ENCODE data around the gene INSR. TPM values are rescaled to one million over a fixed set of nuclear protein-coding genes. Genes with fewer than 3 reads are reported as not detected.

Gene INSR
- total and polyA plus RNA-seq, 10 of the 15 experiments (the other 5 are each of a cell fraction or from before 2014, with no cell fraction given) = 4.2 to 34.9 (median 13.6) TPM

GRCh38 chr19:7200736-7201135 is 93.5 kb downstream of the INSR start:
- Histone ChIP-seq H3K27ac (ENCODE audit: control insufficient read depth, insufficient read depth) (0 out of 2 replicates have a peak overlapping the region, but pooled peaks have one; percentile 56), H3K27me3 (replicated peaks in 1 of 2; ENCODE audit: control insufficient read depth in 2 of 2, insufficient read depth in 2 of 2, low read length in 1 of 2) (no peaks in the 10 kb centered on the region), H3K36me3 (ENCODE audit: control insufficient read depth in 2 of 2, insufficient read depth in 2 of 2, low read length in 1 of 2) (peaks cover 0 to under 1% of the 10 kb centered on the region in 2 experiments; a peak in 1 of 4 replicates), H3K79me2 (ENCODE audit: control insufficient read depth, insufficient read depth, low read length) (peaks cover 28% of the 10 kb centered on the region), H3K9me3 (replicated peaks; ENCODE audit: control insufficient read depth, insufficient read depth, low read length) (no peaks in the 10 kb centered on the region; the same call in 2 of the 3 replicates), H2AFZ (ENCODE audit: control insufficient read depth, low read depth, low read length) (no peak overlapping the region), H4K20me1 (ENCODE audit: control insufficient read depth, insufficient read depth) (no peaks in the 10 kb centered on the region), H3K4me1 (ENCODE audit: control insufficient read depth, insufficient read depth, low read length) (peaks cover 17% of the 10 kb centered on the region), H3K4me2 (ENCODE audit: control insufficient read depth, insufficient read depth) (no peak overlapping the region), H3K9ac (ENCODE audit: control insufficient read depth, insufficient read depth, low read length) (no peak overlapping the region), H3K4me3 (no peak overlapping the region)
- ChIA-PET RAD21 (ENCODE audit: unreplicated experiment) (interaction anchor here (0.6 to 2.9 kb wide), 27 partner anchors 9 to 148 kb away, joined by 3 to 18 read pairs (median 5); partner anchors contain the start of genes ARHGEF18 and ZNF557), CTCF (interaction anchor here (0.6 to 1.5 kb wide), 12 partner anchors 9 to 1123 kb away, joined by 3 to 10 read pairs (median 4); no protein-coding TSS in a partner anchor), SMC1A (ENCODE audit: uncharacterized antibody, unreplicated experiment) (interaction anchor here (0.6 to 4.7 kb wide), 25 partner anchors 8 to 187 kb away, joined by 3 to 21 read pairs (median 5); partner anchors contain the start of gene INSR), POLR2A (interaction anchor here (0.6 to 3.0 kb wide), 18 partner anchors 8 to 185 kb away, joined by 3 to 21 read pairs (median 6); partner anchors contain the start of genes ARHGEF18 and INSR)
- TF ChIP-seq ZNF384 (IDR thresholded peaks at IDR 0.05; ENCODE audit: borderline replicate concordance, low read depth, low read length) = peak; percentile 70
- no peak for TF ChIP-seq SRF (IDR thresholded peaks at IDR 0.05; ENCODE audit: low read depth in 2 of 2, low read length in 2 of 2)
- no peak for TF ChIP-seq YY1 (IDR thresholded peaks at IDR 0.05; ENCODE audit: low read depth, low read length)
- peak; percentile 18 to 23; a peak in 2 of 4 replicates for TF ChIP-seq IKZF2 (IDR thresholded peaks at IDR 0.05)
- TF ChIP-seq MLLT1 (IDR thresholded peaks at IDR 0.05) = 0 out of 2 replicates have a peak, but pooled peaks have one; percentile 4
- no peak for TF ChIP-seq ATF7 (IDR thresholded peaks at IDR 0.05; ENCODE audit: low read depth)
- no peak for TF ChIP-seq GABPA (IDR thresholded peaks at IDR 0.05; ENCODE audit: low read depth)
- no peak for TF ChIP-seq MTA3 (IDR thresholded peaks at IDR 0.05; ENCODE audit: borderline replicate concordance, low read length)
- no peak for TF ChIP-seq HDAC6 (IDR thresholded peaks at IDR 0.05; ENCODE audit: unreplicated experiment)
- TF ChIP-seq ZNF207 (IDR thresholded peaks at IDR 0.05; ENCODE audit: borderline replicate concordance) = no peak
- peak; percentile 62 for TF ChIP-seq RUNX3 (IDR thresholded peaks at IDR 0.05; ENCODE audit: low read length)
- BruUV-seq (replicated peaks) = no TSS peak
- FAIRE-seq (no peak), ATAC-seq (no peak; the same call in 1 of the 3 replicates), DNase-seq (ENCODE audit: low read depth, low spot score) (no peak)
- in situ Hi-C loops (cut with MboI) = no loop called here
- WGBS (ENCODE audit: insufficient coverage, insufficient replicate concordance, low lambda C conversion rate, missing lambda C conversion rate) = 96% methylated on average over 4 of the region's 4 CpGs
- intact Hi-C loops (cut with micrococcal nuclease; ENCODE audit: unreplicated experiment) = no loop called here

All from GM12878 (cell line).